GM12801 (cell line): ENCODE data around the gene SRSF6.

Source experiments
- TF ChIP-seq, protein P1 (sequence below): IDR thresholded peaks from one replicate; pipeline ENCODE4 v1.5.1; 2011; ENCODE audit warnings: control low read depth; ENCODE audit not compliant: insufficient read length; ENCODE audit errors: extremely low read depth

SRSF6 gene

DNA sequence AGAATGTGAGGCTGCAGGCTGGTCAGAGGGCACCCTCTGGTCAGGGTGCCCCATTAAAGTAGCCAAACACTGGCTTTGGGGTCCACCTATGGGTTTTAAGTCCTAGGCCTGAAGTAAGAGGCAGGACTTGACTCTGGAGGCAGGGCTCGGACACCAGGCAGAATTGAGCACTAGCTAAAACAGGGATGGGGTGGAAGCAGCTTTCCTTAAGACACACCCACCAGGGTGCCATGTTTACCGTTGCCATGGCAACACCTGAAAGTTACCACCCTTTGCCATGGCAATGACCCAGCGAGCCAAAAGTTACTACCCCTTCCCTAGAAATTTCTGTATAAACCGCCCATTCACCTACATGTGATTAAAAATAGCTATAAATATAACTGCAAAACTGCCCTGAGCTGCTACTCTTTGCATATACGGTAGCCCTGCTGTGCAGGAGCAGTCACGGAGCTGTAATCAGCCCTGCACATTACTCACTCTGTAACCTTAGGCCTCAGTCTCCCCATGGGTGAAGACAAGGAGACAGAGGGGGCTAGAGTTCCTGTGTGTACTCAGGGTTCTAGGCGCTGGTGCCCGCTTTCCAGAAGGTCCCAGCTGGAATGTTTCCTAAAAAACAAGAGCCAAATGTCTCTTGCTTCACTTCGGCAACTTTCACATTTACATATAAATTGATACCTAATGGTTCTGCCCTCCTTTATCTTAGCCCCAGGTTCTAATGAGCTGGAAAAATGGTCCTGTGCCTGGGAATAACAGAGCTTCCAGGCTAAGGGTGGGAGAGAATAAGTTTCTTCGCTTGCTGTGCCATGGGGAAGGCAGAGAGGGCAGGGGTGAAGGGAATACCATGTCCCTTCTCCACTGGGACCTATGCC is 27.2 kb upstream of the SRSF6 start:
- TF ChIP-seq, protein P1, sequence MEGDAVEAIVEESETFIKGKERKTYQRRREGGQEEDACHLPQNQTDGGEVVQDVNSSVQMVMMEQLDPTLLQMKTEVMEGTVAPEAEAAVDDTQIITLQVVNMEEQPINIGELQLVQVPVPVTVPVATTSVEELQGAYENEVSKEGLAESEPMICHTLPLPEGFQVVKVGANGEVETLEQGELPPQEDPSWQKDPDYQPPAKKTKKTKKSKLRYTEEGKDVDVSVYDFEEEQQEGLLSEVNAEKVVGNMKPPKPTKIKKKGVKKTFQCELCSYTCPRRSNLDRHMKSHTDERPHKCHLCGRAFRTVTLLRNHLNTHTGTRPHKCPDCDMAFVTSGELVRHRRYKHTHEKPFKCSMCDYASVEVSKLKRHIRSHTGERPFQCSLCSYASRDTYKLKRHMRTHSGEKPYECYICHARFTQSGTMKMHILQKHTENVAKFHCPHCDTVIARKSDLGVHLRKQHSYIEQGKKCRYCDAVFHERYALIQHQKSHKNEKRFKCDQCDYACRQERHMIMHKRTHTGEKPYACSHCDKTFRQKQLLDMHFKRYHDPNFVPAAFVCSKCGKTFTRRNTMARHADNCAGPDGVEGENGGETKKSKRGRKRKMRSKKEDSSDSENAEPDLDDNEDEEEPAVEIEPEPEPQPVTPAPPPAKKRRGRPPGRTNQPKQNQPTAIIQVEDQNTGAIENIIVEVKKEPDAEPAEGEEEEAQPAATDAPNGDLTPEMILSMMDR: no peak

DNA sequence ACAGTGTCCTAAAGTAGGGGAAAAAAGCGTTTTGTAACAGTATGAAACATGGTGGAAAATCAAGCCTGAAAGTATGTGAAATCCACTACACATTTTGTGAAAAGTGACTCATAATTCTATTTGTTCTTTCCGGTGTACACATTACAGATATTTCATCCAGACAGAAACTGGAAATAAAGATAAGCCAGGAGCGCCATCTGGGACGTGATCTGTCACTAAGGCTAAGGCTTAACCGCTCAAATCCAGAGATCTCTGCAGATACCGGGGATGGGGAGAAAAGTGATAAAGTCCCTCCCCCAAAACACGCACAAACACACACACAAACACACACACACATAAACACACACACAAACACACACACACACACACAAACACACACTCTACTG is 26.6 kb upstream of the SRSF6 start:
- TF ChIP-seq, protein P1: no peak

DNA sequence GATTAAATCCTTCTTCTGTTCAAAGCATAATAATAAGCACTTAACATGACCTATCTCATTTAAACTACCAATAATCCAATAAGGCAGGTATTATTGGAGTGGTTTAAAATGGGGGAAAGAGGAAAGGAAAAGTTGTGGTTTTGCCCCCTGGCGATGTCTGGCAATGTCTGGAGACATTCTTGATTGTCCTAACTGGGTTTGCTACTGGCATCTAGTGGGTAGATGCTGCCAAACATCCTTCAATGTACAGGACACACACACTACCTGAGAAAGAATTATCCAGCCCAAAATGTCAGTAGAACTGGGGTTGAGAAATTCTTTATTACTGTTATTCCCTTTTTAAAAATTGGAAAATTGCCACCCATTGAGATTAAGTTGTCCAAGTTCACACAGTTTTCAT is 25.2 kb upstream of the SRSF6 start:
- TF ChIP-seq, protein P1: no peak

- TF ChIP-seq, protein P1: no peak
Observed at GRCh38 chr20:43433250-43433854, 24.3 kb upstream of the SRSF6 start.

DNA sequence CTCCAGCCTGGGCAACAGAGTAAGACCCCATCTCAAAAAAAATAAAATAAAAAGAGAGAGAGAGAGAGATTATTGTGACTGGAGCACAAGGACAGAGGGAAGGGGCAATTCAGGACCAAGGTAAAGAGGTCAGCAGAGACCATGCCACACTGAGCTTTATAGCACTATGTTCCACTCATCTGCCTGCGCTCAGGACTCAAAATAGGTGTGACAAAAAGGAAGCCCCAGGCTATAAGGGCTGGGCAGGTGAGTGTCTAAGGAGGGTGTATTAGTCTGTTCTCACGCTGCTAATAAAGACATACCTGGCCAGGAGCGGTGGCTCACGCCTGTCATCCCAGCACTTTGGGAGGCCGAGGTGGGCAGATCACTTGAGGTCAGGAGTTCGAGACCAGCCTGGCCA is 23.1 kb upstream of the SRSF6 start:
- TF ChIP-seq, protein P1: no peak

DNA sequence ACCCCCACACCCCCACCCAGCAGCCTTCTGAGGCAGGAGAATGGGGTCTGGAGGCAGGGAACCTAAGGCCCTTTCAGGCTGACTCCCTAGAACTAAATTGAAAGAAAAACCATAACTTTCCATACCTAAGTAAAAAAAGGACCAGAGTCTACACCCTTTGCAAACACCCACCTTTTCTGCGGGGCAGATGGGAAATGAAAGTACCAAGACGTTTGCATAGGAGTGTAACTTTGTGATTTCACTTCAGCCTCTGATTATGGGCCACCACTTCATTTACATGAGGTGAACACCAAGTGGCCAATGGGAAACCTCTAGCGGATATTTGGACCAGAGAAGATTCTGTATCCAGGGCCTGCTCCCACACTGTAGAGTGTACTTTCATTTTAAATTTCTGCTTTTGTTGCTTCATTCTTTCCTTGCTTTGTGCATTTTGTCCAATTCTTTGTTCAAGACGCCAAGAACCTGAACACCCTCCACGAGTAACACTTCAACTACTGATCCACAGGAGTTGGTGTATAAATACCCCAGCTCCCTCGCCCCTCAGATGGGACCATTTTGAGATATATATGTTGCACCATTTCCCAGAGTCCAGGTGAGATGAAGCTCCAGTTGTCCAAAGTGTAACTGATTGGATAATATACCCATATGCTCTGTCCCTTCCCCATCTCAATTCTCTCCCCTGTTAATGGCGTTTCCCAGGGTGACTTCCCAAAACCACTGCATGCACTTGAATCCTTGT is 18.9 kb upstream of the SRSF6 start:
- TF ChIP-seq, protein P1: no peak

GRCh38 chr20:43440531-43440930 is 17.2 kb upstream of the SRSF6 start:
- TF ChIP-seq, protein P1: no peak
